ENCODE data around the gene PLCB3. TPM values are rescaled to one million over a fixed set of nuclear protein-coding genes. Genes with fewer than 3 reads are reported as not detected.

PLCB3 gene
- total RNA-seq, 4 donors from 2014 or later, result 64.5 to 115 (median 91.2) TPM

DNA sequence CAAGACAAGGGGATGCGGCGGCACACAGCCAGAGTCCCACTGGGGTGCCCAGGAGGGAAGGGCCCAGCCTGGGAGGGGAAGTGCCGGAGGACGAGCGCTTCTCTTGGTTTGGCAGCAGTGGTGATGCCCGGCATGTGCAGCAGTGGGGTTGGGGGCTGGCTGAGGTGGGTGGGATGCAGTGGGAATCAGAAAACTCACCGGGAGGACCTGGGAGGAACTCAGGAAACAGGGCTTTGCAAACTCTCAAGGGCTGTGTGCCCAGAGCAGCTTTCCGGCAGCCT, 41.8 kb upstream of the PLCB3 start:
- TF ChIP-seq CTCF (IDR thresholded peaks at IDR 0.05) (no peak), EP300 (IDR thresholded peaks at IDR 0.05; ENCODE audit: low read depth) (no peak), POLR2AphosphoS5 (IDR thresholded peaks at IDR 0.05) (no peak), POLR2A (IDR thresholded peaks at IDR 0.05) (no peak)
- Histone ChIP-seq H3K9me3 (no peaks in the 10 kb centered on the region), H3K4me3 (no peak overlapping the region), H3K27ac (no peak overlapping the region), H3K36me3 (no peaks in the 10 kb centered on the region), H3K4me1 (peaks cover 7 to 33% (median 28%) of the 10 kb centered on the region in 4 donors), H3K27me3 (no peaks in the 10 kb centered on the region)
- 88 to 100% methylated on average over 3 to 8 of the region's 8 CpGs for WGBS, 2 donors (ENCODE audit: low coverage in 1 of 2)
- intact Hi-C loops (cut with DNase I; ENCODE audit: low total_unique reads), result no loop called here
- DNase-seq, result no peak
- in situ Hi-C loops (cut with MboI; ENCODE audit: low pct_ligation_motif_present in 1 of 4, low pct_unique_long_range_greater_than_20kb in 1 of 4, low sequenced_read_pairs in 3 of 4), result loop anchor here in 1 of 4 donors (10.0 kb wide), 1 partner anchor 85 kb away; the partner anchor contains the start of gene KCNK4

DNA sequence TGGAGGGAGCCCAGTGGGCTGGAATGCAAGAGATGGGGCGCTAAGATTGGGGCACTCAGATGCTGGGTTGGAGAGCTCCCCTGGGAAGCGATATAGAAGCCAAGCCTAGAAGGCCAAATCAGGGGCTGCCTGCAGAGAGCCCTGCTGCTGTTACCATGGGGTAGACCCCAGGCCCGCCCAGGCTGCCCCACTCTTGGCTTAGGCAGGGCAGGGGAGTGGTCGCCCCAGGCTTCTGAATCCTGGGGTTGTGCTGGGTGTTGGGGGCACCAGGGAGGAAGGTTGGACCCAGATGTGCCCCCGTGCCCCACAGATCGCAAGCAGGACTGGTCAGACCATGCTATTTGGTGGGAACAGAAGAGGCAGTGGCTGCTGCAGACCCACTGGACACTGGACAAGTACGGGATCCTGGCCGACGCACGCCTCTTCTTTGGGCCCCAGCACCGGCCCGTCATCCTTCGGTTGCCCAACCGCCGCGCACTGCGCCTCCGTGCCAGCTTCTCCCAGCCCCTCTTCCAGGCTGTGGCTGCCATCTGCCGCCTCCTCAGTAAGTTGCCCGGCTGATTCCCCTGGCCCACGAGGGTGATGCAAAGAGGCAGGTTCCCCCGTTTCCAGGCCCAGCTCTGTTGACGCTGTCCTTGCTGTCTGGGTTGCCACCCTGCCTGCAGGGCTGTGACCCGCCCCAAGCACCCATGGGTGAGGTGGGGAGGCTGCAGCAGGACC, 40.9 kb upstream of the PLCB3 start:
- 93% methylated on average over 24 of the region's 24 CpGs; no CpG with 5 or more reads in 1 of the 2 donors for WGBS, 2 donors (ENCODE audit: low coverage in 1 of 2)
- H3K36me3 ChIP-seq, result peaks cover 0 to 4% (median 0%) of the 10 kb centered on the region in 4 donors
- intact Hi-C loops (cut with DNase I; ENCODE audit: low total_unique reads), result no loop called here
- H3K4me1 ChIP-seq, result peaks cover 7 to 23% (median 19%) of the 10 kb centered on the region in 4 donors
- no peaks in the 10 kb centered on the region for H3K27me3 ChIP-seq
- in situ Hi-C loops (cut with MboI; ENCODE audit: low pct_ligation_motif_present in 1 of 4, low pct_unique_long_range_greater_than_20kb in 1 of 4, low sequenced_read_pairs in 3 of 4), result no loop called here
- H3K4me3 ChIP-seq, result no peak overlapping the region
- no peak overlapping the region for H3K27ac ChIP-seq
- no peaks in the 10 kb centered on the region for H3K9me3 ChIP-seq
- TF ChIP-seq POLR2AphosphoS5 (IDR thresholded peaks at IDR 0.05) (no peak), POLR2A (IDR thresholded peaks at IDR 0.05) (no peak), CTCF (IDR thresholded peaks at IDR 0.05) (no peak), EP300 (IDR thresholded peaks at IDR 0.05; ENCODE audit: low read depth) (no peak)
- DNase-seq, result no peak

- 83 to 100% methylated on average over 1 to 27 of the region's 30 CpGs for WGBS, 2 donors (ENCODE audit: low coverage in 1 of 2)
These were observed 40.0 kb upstream of the PLCB3 start for GRCh38 chr11:64211181-64211872.

GRCh38 chr11:64216879-64217278, 34.5 kb upstream of the PLCB3 start:
- no peak for DNase-seq

More at GRCh38 chr11:64211181-64211872, 40.0 kb upstream of the PLCB3 start:
- in situ Hi-C loops (cut with MboI; ENCODE audit: low pct_ligation_motif_present in 1 of 4, low pct_unique_long_range_greater_than_20kb in 1 of 4, low sequenced_read_pairs in 3 of 4) (no loop called here), intact Hi-C loops (cut with DNase I; ENCODE audit: low total_unique reads) (no loop called here)
- Histone ChIP-seq H3K9me3 (no peaks in the 10 kb centered on the region), H3K27me3 (no peaks in the 10 kb centered on the region), H3K36me3 (peaks cover 0 to 5% (median 0%) of the 10 kb centered on the region in 4 donors), H3K4me3 (no peak overlapping the region), H3K27ac (no peak overlapping the region), H3K4me1 (peaks cover 0 to 16% (median 11%) of the 10 kb centered on the region in 4 donors)
- DNase-seq, result no peak
- TF ChIP-seq CTCF (IDR thresholded peaks at IDR 0.05), result no peak

More at GRCh38 chr11:64216879-64217278, 34.5 kb upstream of the PLCB3 start:
- Histone ChIP-seq H3K9me3 (no peaks in the 10 kb centered on the region), H3K27ac (no peak overlapping the region), H3K4me3 (no peak overlapping the region), H3K4me1 (no peaks in the 10 kb centered on the region), H3K36me3 (peaks cover 0 to 5% (median 0%) of the 10 kb centered on the region in 4 donors), H3K27me3 (no peaks in the 10 kb centered on the region)
- in situ Hi-C loops (cut with MboI; ENCODE audit: low pct_ligation_motif_present in 1 of 4, low pct_unique_long_range_greater_than_20kb in 1 of 4, low sequenced_read_pairs in 3 of 4) (no loop called here), intact Hi-C loops (cut with DNase I; ENCODE audit: low total_unique reads) (no loop called here)
- TF ChIP-seq CTCF (IDR thresholded peaks at IDR 0.05), result no peak
- no peak for TF ChIP-seq EP300 (IDR thresholded peaks at IDR 0.05; ENCODE audit: low read depth)
- no peak for TF ChIP-seq POLR2A (IDR thresholded peaks at IDR 0.05)
- no peak for TF ChIP-seq POLR2AphosphoS5 (IDR thresholded peaks at IDR 0.05)
- WGBS, 2 donors (ENCODE audit: low coverage in 1 of 2), result 84 to 89% methylated on average over 1 to 6 of the region's 6 CpGs
